ENCODE measurements around the gene ZBTB2.
A peak's percentile ranks its signal among the peaks of the same experiment; 100 is the strongest.
"Not testable (repeated sequence)": the region's sequence is repeated elsewhere in the genome, so short reads cannot be mapped to it uniquely, and the experiment has no call there.

ZBTB2 gene

GRCh38 chr6:151325075-151326050, 66.0 kb downstream of the ZBTB2 start:
- DNase-seq: no peak

- no peak for DNase-seq
These were observed 66.9 kb downstream of the ZBTB2 start for GRCh38 chr6:151324488-151324825.

- peak; percentile 68 for DNase-seq
These were observed 67.4 kb downstream of the ZBTB2 start for GRCh38 chr6:151323791-151324487.

GRCh38 chr6:151322570-151322969, 68.8 kb downstream of the ZBTB2 start:
- DNase-seq: no peak

- DNase-seq: no peak
These were observed 69.9 kb downstream of the ZBTB2 start for GRCh38 chr6:151321438-151321837.

- no peak for DNase-seq
These were observed 71.2 kb downstream of the ZBTB2 start for GRCh38 chr6:151320140-151320539.

GRCh38 chr6:151317995-151318365, 73.4 kb downstream of the ZBTB2 start:
- DNase-seq: no peak

- DNase-seq: no peak
These were observed 74.0 kb downstream of the ZBTB2 start for GRCh38 chr6:151317103-151317994.

GRCh38 chr6:151315661-151316060, 75.7 kb downstream of the ZBTB2 start:
- DNase-seq: not testable (repeated sequence)
